Measurements from ENCODE around the gene EEF1AKMT4.

- TF ChIP-seq CTCF (IDR thresholded peaks at IDR 0.05; ENCODE audit: insufficient read depth, low read length) (no peak), REST (IDR thresholded peaks at IDR 0.05; ENCODE audit: insufficient replicate concordance, low read depth) (no peak)
Observed at GRCh38 chr3:184211718-184212117, 37.8 kb upstream of the EEF1AKMT4 start.
